Nucleus accumbens (tissue), 56 donors: ENCODE data around the gene RNF130.
A peak's percentile ranks its signal among the peaks of the same experiment; 100 is the strongest.

Experiments
- DNase-seq, 56 donors: peaks; one replicate each; lab custom pipeline; 2025; lab: John Stamatoyannopoulos, UW

RNF130 gene

GRCh38 chr5:180086816-180087399 lies 15.3 kb upstream of the RNF130 start:
- no peak for DNase-seq

DNA sequence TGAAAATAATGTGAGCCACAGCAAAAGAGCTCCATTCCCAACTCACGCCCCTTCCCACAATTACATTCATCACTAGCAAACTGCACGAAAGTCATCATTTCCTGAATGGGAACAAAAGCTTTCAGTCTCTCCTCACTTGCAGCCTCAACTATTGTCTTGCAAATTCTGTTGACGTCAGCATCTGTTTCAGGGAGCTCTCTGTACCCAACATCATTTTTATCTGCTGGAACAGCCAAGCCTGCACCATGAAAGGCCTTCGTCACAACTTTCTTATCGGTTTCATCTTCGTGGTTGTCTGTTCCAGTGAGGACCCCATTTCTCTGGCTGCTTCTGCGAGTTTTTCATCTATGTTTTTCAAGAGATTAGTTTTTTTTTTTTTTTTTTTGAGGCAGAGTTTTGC lies 14.3 kb upstream of the RNF130 start:
- DNase-seq = peak in 24 of 56 donors; percentile 12 to 53 (median 27)

DNA sequence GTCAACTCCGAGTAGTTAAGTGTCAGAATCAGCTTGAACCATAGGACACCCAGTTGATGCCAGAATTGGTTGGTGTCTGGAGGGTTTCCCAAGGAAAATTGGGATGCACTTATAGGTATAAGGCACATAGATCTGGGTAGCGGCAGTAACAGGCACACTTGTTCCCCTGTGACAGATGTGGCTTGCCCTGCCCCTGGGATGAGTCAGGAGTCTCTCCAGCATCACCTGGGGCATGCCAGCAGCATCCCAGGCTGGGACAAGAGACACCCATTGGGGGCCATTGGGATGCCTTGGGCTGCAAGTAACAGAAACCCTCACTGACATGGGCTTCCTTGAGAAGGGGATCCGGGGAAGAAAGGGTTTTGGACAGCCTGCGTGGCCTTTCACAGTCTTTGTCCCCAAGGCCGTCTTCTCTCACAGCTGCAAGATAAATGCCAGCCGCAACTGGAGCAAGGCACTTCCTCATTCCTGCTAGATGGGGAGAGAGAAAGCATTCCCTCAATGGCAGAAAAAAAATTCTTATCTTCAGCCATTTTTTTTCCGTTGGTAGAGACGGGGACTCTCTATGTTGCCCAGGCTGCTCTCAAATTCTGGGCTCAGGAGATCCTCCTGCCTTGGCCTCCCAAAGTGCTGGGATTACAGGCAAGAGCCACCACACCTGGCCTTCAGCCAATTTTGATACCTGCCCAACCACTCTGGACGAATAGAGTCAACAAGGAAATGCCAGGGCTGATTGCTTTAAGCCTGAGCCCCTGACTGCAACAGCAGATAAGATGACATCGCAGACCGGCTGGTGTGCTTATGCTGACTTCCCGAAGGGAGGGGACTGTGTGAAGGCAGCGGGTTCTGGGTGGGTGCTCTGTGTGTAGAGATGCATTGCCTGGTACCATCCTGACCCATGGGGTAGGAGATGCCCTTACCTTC lies 13.3 kb upstream of the RNF130 start:
- no peak for DNase-seq

DNA sequence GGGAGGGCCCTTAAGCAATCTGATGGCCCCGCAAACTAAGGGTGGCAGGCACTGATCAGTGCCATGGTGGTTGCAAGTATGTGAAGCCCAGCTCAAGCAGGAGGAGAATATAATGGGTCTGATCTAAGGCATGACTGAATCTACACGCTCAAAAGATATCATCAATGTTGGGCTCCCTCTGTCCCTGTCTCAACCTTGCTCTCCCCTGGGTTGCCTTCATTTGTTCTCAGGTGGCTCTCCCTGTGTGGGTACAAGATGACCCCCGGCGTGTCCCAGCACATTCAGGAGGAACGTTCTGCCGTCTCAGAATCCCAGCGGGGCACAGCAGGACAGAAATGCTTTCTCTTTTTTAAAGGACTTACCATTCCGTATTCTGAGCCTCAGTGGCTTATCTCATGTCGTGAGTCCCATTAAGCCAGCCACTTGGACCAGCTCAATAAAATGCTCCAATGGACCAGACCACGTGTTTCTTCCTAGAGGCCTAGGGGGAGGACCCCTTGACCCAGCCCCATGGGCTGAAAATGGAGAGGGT lies 12.0 kb upstream of the RNF130 start:
- no peak for DNase-seq

DNA sequence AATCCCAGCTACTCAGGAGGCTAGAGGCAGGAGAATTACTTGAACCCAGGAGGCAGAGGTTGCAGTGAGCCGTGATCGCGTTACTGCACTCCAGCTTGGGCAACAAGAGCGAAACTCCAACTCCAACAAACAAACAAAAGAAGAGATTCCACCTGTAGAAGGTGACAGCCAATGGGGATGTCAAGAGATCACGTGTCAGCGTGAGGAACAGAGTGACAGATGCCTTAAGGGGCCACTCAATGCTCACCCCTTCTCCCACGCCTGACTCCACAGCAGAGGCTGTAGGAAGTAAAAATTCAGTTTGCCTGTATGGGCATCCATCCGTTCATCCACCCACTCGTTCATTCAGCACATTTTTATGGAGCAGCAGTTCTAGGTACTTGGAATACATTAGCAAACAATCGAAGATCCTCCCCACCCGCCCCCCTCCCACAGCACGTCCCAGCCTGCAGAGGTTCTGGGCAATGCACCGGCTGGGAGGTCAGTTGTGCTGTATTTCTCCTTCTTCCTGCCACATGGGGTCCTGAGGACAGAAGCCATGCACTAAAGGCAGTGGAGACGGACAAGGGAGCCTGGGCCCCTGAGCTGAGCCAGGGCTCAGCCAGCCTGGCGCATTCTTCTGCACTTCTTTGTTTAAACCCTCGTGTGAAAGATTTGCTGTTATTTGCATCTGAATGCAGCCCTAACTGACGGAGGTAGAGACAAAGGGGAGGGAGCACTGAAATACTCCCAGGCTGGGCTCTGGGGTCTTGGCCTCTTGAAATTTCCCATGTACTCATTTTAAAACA lies 11.3 kb upstream of the RNF130 start:
- no peak for DNase-seq

GRCh38 chr5:180081481-180081880 lies 9.9 kb upstream of the RNF130 start:
- DNase-seq = no peak

GRCh38 chr5:180080486-180081280 lies 9.1 kb upstream of the RNF130 start:
- DNase-seq = no peak

DNA sequence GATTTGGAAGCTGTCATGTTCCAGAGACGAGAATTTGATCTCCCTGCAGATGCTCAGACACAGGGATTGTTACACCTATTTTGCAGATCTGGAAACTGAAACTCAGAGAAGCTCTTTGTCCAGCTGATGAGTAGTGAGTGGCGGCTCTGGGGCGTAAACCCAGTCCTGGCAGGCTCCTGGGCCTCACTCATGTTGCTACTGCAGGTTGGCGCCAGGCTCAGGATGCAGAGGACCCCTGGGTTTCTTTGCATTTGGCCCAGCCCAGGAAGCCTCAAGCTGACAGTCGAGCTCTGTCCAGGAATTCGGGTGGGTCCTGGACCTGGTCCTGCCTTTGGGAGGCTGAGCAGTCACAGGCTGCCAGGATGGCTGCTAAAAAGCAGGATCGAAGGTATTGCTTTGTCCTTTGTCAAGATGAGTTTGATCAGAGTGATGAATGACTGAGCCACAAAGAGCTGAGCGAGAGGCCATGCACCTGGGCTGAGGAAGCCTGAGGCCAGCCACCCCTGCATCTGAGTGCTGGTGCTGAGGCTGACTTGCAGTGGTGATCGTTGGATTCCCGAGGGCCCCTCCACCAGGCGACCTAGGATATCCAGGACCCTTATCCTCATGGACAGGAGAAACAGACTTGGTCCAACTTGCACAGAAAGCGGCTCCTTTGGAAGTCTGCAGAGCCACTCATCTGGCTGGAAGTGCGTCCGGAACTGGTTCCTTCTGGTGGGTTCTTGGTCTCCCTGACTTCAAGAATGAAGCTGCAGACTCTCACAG lies 8.3 kb upstream of the RNF130 start:
- no peak for DNase-seq

DNA sequence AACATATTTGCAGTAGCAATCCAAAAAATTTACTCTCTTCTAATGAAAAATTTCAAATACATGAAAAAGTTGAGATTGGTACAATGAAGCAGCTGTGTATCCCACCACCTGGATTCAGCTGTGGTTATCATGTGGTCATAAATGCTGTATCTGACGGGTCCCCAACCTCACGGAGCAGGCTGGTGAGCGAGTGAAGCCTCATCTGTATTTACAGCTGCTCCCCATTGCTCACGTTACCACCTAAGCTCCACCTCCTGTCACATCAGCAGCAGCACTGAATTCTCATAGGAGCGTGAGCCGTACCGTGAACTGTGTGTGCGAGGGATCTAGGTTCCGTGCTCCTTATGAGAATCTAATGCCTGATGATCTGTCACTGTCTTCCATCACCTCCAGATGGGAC lies 6.8 kb upstream of the RNF130 start:
- DNase-seq = no peak

GRCh38 chr5:180077594-180078284 lies 6.2 kb upstream of the RNF130 start:
- no peak for DNase-seq

GRCh38 chr5:180075703-180076102 lies 4.1 kb upstream of the RNF130 start:
- DNase-seq = no peak

DNA sequence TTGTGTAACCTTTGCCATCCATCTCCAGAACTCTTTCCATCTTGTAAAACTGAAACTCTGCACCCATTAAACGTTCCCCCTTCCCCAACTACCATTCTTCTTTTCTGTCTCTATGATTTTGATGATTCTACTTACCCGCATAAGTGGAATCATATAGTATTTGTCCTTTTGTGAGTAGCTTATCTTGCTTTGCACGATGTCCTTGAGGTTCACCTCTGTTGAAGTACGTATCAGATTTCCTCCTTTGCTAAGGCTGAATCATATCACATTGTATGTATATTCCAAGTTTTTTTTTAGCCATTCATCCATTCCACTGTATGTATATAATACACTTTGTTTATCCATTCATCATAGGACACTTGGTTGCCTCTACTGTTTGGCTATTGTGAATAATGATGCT lies 2.9 kb upstream of the RNF130 start:
- no peak for DNase-seq

- peak in 1 of 56 donors; percentile 21 for DNase-seq
These were observed 997 bp upstream of the RNF130 start for GRCh38 chr5:180072556-180072955.

DNA sequence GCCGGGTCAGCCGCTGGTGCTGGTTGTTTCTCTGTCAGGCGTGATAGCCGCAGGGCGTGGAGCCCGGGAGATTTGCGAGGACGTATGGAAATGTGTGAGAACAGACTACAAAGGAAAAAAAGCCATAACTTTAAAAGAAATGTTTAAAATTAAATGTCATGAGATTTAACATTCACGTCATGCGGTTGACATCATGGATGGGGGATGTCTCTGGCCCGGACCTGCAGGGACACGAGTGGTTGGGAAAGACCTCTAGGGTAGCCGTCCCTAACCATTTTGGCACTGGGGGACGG lies 643 bp upstream of the RNF130 start:
- DNase-seq = no peak

DNA sequence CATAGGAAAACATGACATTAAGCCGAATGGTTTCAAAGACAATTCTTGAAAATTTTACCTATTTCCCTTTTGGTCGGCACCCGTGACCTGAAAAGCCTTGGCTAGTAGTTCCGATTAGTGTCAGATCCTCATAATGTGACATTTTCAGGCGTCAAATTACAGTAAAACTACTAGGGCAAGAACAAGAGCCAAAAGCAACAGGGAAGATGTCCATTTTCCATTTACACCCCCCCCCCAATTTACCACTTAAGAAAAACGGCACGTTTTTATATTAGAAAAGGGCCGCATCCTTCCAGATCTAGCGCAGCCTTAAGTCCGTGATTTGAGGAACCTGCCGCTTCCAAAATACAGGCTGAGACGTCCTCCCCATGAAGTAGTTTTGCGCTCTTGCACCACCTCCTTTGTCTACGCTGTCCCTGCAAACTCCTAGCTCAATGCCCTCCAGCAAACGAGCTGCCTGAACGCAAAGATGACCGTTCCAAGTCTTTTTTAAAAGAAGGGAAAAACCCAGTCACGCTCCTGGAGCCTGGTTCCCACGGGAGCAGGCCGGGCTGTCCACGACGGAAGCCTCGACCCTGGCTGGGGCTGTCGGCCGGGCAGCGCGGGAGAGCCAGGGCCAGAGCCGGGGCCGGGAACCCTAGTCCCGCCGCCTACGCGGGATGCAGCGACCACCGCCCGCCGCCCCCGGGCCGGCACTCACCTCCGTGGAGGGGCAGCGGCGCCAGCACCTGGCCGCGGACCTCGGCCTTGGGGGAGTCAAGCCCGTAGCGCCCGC lies 616 bp downstream of the RNF130 start:
- peak in 27 of 56 donors; percentile 24 to 67 (median 46) for DNase-seq

- peak in 51 of 56 donors; percentile 18 to 88 (median 72) for DNase-seq
These were observed 1.8 kb downstream of the RNF130 start for GRCh38 chr5:180069589-180070247.

DNA sequence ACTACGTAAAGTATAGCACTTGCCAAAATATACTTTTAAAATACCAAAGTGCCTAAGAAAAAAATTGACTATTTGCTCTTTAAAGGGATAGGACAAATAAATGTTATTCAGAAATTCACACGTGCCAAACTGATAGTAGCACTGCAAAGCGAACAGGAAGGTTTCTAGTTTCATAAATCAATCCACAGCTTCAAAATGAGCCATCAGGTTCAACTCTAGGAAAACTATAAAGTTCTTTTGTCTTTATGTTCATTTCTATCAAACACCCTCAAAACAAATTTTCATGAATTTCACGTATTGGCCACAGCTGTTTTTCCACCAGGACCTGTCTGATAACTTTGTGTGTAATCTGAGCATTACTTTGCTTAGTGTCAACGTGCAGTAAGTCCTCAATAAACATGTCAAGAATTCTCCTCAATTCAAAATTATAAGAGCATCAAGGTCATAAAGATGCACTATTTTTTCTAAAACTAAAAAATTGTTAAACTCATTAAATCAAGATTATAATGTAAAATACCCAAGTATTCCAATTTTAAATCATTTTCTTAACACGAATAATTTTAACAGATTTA lies 3.0 kb downstream of the RNF130 start:
- DNase-seq = no peak
